IPS-NIHi7 (cell line): ENCODE data around the gene POT1.
"Not testable (repeated sequence)": the region's sequence is repeated elsewhere in the genome, so short reads cannot be mapped to it uniquely, and the experiment has no call there.

ENCODE experiments used
- DNase-seq: peaks from one replicate; pipeline ENCODE4 v3.0.0; 2012; ENCODE audit warnings: mixed read lengths; ENCODE audit errors: extremely low spot score

Gene POT1

GRCh38 chr7:124929467-124930172 lies at the start of gene POT1:
TSS of gene POT1 (minus strand) at chr7:124929825. CDS start at chr7:124897173, 32,652 bp downstream.
- peak; percentile 97 for DNase-seq

- not testable (repeated sequence) for DNase-seq
These were observed 45.5 kb upstream of the POT1 start for GRCh38 chr7:124975131-124975530.

GRCh38 chr7:124965553-124965952 lies 35.9 kb upstream of the POT1 start:
- no peak for DNase-seq

- no peak for DNase-seq
These were observed 30.1 kb upstream of the POT1 start for GRCh38 chr7:124959676-124960075.

GRCh38 chr7:124957952-124958351 lies 28.3 kb upstream of the POT1 start:
- DNase-seq, result not testable (repeated sequence)

- DNase-seq, result no peak
These were observed 26.5 kb upstream of the POT1 start for GRCh38 chr7:124956160-124956559.

GRCh38 chr7:124954790-124955189 lies 25.2 kb upstream of the POT1 start:
- DNase-seq, result no peak

GRCh38 chr7:124945680-124946079 lies 16.1 kb upstream of the POT1 start:
- DNase-seq, result no peak

- no peak for DNase-seq
These were observed 13.8 kb upstream of the POT1 start for GRCh38 chr7:124943472-124943871.

- no peak for DNase-seq
These were observed 12.8 kb upstream of the POT1 start for GRCh38 chr7:124942399-124942798.

GRCh38 chr7:124940306-124940705 lies 10.7 kb upstream of the POT1 start:
- DNase-seq, result no peak

- DNase-seq, result no peak
These were observed 8.5 kb upstream of the POT1 start for GRCh38 chr7:124938128-124938527.

GRCh38 chr7:124937076-124937475 lies 7.5 kb upstream of the POT1 start:
- no peak for DNase-seq

- DNase-seq, result no peak
These were observed 5.2 kb upstream of the POT1 start for GRCh38 chr7:124934841-124935240.

- DNase-seq, result no peak
These were observed 1.3 kb upstream of the POT1 start for GRCh38 chr7:124930655-124931597.

- no peak for DNase-seq
These were observed 573 bp upstream of the POT1 start for GRCh38 chr7:124930173-124930623.

- DNase-seq, result no peak
These were observed 4.7 kb downstream of the POT1 start for GRCh38 chr7:124924906-124925305.

GRCh38 chr7:124922200-124922599 lies 7.4 kb downstream of the POT1 start:
- no peak for DNase-seq

GRCh38 chr7:124919841-124920240 lies 9.8 kb downstream of the POT1 start:
- DNase-seq, result no peak

GRCh38 chr7:124918662-124919061 lies 11.0 kb downstream of the POT1 start:
- DNase-seq, result no peak

- no peak for DNase-seq
These were observed 14.4 kb downstream of the POT1 start for GRCh38 chr7:124915242-124915641.

GRCh38 chr7:124914298-124914697 lies 15.3 kb downstream of the POT1 start:
- DNase-seq, result no peak

GRCh38 chr7:124912972-124913371 lies 16.7 kb downstream of the POT1 start:
- no peak for DNase-seq
